Neural progenitor cell (in vitro differentiated cells): ENCODE results near the gene LSM14B. TPM values are rescaled to one million over a fixed set of nuclear protein-coding genes. Genes with fewer than 3 reads are reported as not detected.

ENCODE experiments used
- DNase-seq: peaks from one replicate; pipeline ENCODE4 v3.0.0-alpha.2; 2016; ENCODE audit warnings: low spot score
- H2AFZ ChIP-seq: fragments of 200-600 bp; sonication (generic); replicated peaks from 2 replicates; pipeline ENCODE4 v1.6.1; 2016; ENCODE audit warnings: antibody characterized with exemption
- H3F3A ChIP-seq: fragments of 200-600 bp; sonication (generic); 2 replicates; pipeline ENCODE4 v1.6.1; 2016; ENCODE audit warnings: antibody characterized with exemption, low read depth
- H3K27ac ChIP-seq: fragments of 200-600 bp; sonication (generic); 2 replicates; pipeline ENCODE4 v1.5.1; 2016; ENCODE audit warnings: mild to moderate bottlenecking
- H3K27me3 ChIP-seq: fragments of 200-600 bp; sonication (generic); 2 replicates; pipeline ENCODE4 v1.6.1; 2016; ENCODE audit warnings: mild to moderate bottlenecking, moderate library complexity
- H3K36me3 ChIP-seq: fragments of 200-600 bp; sonication (generic); 2 replicates; pipeline ENCODE4 v1.5.1; 2016
- H3K4me1 ChIP-seq: fragments of 200-600 bp; sonication (generic); 2 replicates; pipeline ENCODE4 v1.6.1; 2016; ENCODE audit warnings: mixed run types
- H3K4me2 ChIP-seq: fragments of 200-600 bp; sonication (generic); 2 replicates; pipeline ENCODE4 v1.6.1; 2016
- H3K4me3 ChIP-seq: fragments of 200-600 bp; sonication (generic); 2 replicates; pipeline ENCODE4 v1.5.1; 2016
- H3K79me2 ChIP-seq: fragments of 200-600 bp; sonication (generic); 2 replicates; pipeline ENCODE4 v1.6.1; 2016; ENCODE audit warnings: low read depth
- H3K9ac ChIP-seq: fragments of 200-600 bp; sonication (generic); 2 replicates; pipeline ENCODE4 v1.6.1; 2016
- H3K9me3 ChIP-seq: fragments of 200-600 bp; sonication (generic); 2 replicates; pipeline ENCODE4 v1.5.1; 2016; ENCODE audit warnings: low read depth
- H4K20me1 ChIP-seq: fragments of 200-600 bp; sonication (generic); 2 replicates; pipeline ENCODE4 v1.6.1; 2016; ENCODE audit warnings: low read depth
- H3K27ac Mint-ChIP-seq: 3 replicates; pipeline ENCODE4 v1.8.0; 2021; ENCODE audit warnings: mixed read lengths
- H3K27me3 Mint-ChIP-seq: 2 replicates; pipeline ENCODE4 v1.8.0; 2022; ENCODE audit warnings: low read depth, mild to moderate bottlenecking, inconsistent platforms, moderate library complexity, mixed read lengths; ENCODE audit not compliant: insufficient read depth
- H3K36me3 Mint-ChIP-seq: 3 replicates; pipeline ENCODE4 v1.8.0; 2021; ENCODE audit warnings: mixed read lengths
- H3K4me1 Mint-ChIP-seq: 3 replicates; pipeline ENCODE4 v1.8.0; 2021; ENCODE audit warnings: mixed read lengths
- H3K4me3 Mint-ChIP-seq: 3 replicates; pipeline ENCODE4 v1.8.0; 2021; ENCODE audit warnings: mild to moderate bottlenecking, moderate library complexity, mixed read lengths
- H3K9me3 Mint-ChIP-seq: 3 replicates; pipeline ENCODE4 v1.8.0; 2020; ENCODE audit warnings: mixed read lengths
- CTCF ChIP-seq: fragments of 200-600 bp; sonication (generic); IDR thresholded peaks from 2 replicates; pipeline ENCODE4 v1.5.1; 2017; ENCODE audit warnings: antibody characterized with exemption, mild to moderate bottlenecking
- EZH2 ChIP-seq: fragments of 200-600 bp; sonication (generic); IDR thresholded peaks from 2 replicates; pipeline ENCODE4 v1.6.1; 2017; ENCODE audit warnings: antibody characterized with exemption, mild to moderate bottlenecking, moderate library complexity
- EZH2phosphoT487 ChIP-seq: fragments of 200-600 bp; sonication (generic); IDR thresholded peaks from 2 replicates; pipeline ENCODE4 v1.6.1; 2017; ENCODE audit warnings: antibody characterized with exemption
- total RNA-seq: library from RNA; depleted of rRNA; stranded (reverse); fragments of >200 nt; gene quantifications from 2 replicates; pipeline ENCODE4 v1.2.3, GENCODE V29; 2015; ENCODE audit warnings: low replicate concordance

LSM14B gene
- total RNA-seq, 1 donor from 2014 or later = 52.6 TPM

- TF ChIP-seq CTCF = peak; percentile 7
- no peak for TF ChIP-seq EZH2
- TF ChIP-seq EZH2phosphoT487 = peak; percentile 33
- Histone ChIP-seq H3K36me3 (peaks cover 3% of the 10 kb centered on the region), H3K9ac (peak overlapping the region; percentile 46), H3K4me2 (peak overlapping the region; percentile 74), H3K27ac (peak overlapping the region; percentile 99), H3K27me3 (no peaks in the 10 kb centered on the region), H3K4me3 (peak overlapping the region; percentile 92), H3K9me3 (no peaks in the 10 kb centered on the region), H3F3A (peaks cover 13% of the 10 kb centered on the region), H4K20me1 (peaks cover 85% of the 10 kb centered on the region), H3K4me1 (peaks cover 13% of the 10 kb centered on the region), H2AFZ (no peak overlapping the region), H3K79me2 (peaks cover 93% of the 10 kb centered on the region)
- peak; percentile 74 for DNase-seq
- Mint-ChIP-seq H3K4me1 (peaks cover 41% of the 10 kb centered on the region), H3K36me3 (peaks cover 20% of the 10 kb centered on the region), H3K4me3 (peak overlapping the region; percentile 93), H3K9me3 (no peaks in the 10 kb centered on the region), H3K27ac (peak overlapping the region; percentile 76), H3K27me3 (peaks cover 16% of the 10 kb centered on the region)
These were observed 21.9 kb downstream of the LSM14B start for GRCh38 chr20:62143957-62144825.

- H3K4me2 ChIP-seq = no peak overlapping the region
- peaks cover 13% of the 10 kb centered on the region for H3K4me1 ChIP-seq
- peaks cover 93% of the 10 kb centered on the region for H3K79me2 ChIP-seq
- no peak overlapping the region for H3K27ac ChIP-seq
- no peak overlapping the region for H3K27ac Mint-ChIP-seq
- H2AFZ ChIP-seq = no peak overlapping the region
- no peak overlapping the region for H3K9ac ChIP-seq
- peaks cover 19% of the 10 kb centered on the region for H3K36me3 Mint-ChIP-seq
- no peak overlapping the region for H3K4me3 ChIP-seq
- no peaks in the 10 kb centered on the region for H3K9me3 ChIP-seq
- H3K27me3 Mint-ChIP-seq = peaks cover 17% of the 10 kb centered on the region
- no peaks in the 10 kb centered on the region for H3K27me3 ChIP-seq
- peaks cover 10% of the 10 kb centered on the region for H3F3A ChIP-seq
- no peaks in the 10 kb centered on the region for H3K36me3 ChIP-seq
- no peaks in the 10 kb centered on the region for H3K9me3 Mint-ChIP-seq
- H3K4me3 Mint-ChIP-seq = peak overlapping the region; percentile 93
- H3K4me1 Mint-ChIP-seq = peaks cover 38% of the 10 kb centered on the region
- peaks cover 84% of the 10 kb centered on the region for H4K20me1 ChIP-seq
- no peak for DNase-seq
- no peak for TF ChIP-seq EZH2phosphoT487
- no peak for TF ChIP-seq EZH2
- TF ChIP-seq CTCF = no peak
These were observed 23.4 kb downstream of the LSM14B start for GRCh38 chr20:62145688-62146018.

- TF ChIP-seq EZH2phosphoT487 (no peak), EZH2 (no peak), CTCF (no peak)
- Histone ChIP-seq H3K4me3 (no peak overlapping the region), H3K27me3 (no peaks in the 10 kb centered on the region), H3K79me2 (peaks cover 93% of the 10 kb centered on the region), H3K4me2 (no peak overlapping the region), H3K36me3 (no peaks in the 10 kb centered on the region), H2AFZ (no peak overlapping the region), H3K9ac (no peak overlapping the region), H3F3A (peaks cover 5% of the 10 kb centered on the region), H4K20me1 (peaks cover 84% of the 10 kb centered on the region), H3K9me3 (no peaks in the 10 kb centered on the region), H3K4me1 (peaks cover 13% of the 10 kb centered on the region), H3K27ac (no peak overlapping the region)
- Mint-ChIP-seq H3K4me3 (peak overlapping the region; percentile 93), H3K27ac (no peak overlapping the region), H3K36me3 (peaks cover 18% of the 10 kb centered on the region), H3K27me3 (peaks cover 18% of the 10 kb centered on the region), H3K9me3 (no peaks in the 10 kb centered on the region), H3K4me1 (peaks cover 35% of the 10 kb centered on the region)
- DNase-seq = no peak
These were observed 23.9 kb downstream of the LSM14B start for GRCh38 chr20:62146019-62146755.
